HG02798 (cell line): ENCODE data around the gene CAPN11.
"Not testable (repeated sequence)": the region's sequence is repeated elsewhere in the genome, so short reads cannot be mapped to it uniquely, and the experiment has no call there.

ENCODE experiments used
- ATAC-seq: cut with Tn5 transposase; IDR thresholded peaks from one replicate; pipeline ENCODE4 v1.9.1; 2021; ENCODE audit warnings: mild to moderate bottlenecking; ENCODE audit not compliant: unreplicated experiment, poor library complexity

The CAPN11 gene

DNA sequence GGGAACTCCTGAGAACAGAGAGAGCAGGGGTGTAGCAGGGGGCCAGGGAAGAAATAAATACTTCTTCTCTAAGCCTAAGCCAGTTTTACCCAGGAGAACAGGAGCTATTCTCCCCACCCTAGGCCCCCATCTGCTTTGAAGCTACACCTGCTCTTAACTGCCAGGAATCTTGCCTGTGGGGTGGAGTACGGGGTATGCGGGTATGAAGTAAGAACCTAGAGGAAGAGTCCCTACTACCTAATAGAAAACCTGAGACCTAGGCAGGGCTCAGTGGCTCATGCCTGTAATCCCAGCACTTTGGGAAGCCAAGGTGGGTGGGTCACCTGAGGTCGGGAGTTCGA, 66.3 kb downstream of the CAPN11 start:
- no peak for ATAC-seq

DNA sequence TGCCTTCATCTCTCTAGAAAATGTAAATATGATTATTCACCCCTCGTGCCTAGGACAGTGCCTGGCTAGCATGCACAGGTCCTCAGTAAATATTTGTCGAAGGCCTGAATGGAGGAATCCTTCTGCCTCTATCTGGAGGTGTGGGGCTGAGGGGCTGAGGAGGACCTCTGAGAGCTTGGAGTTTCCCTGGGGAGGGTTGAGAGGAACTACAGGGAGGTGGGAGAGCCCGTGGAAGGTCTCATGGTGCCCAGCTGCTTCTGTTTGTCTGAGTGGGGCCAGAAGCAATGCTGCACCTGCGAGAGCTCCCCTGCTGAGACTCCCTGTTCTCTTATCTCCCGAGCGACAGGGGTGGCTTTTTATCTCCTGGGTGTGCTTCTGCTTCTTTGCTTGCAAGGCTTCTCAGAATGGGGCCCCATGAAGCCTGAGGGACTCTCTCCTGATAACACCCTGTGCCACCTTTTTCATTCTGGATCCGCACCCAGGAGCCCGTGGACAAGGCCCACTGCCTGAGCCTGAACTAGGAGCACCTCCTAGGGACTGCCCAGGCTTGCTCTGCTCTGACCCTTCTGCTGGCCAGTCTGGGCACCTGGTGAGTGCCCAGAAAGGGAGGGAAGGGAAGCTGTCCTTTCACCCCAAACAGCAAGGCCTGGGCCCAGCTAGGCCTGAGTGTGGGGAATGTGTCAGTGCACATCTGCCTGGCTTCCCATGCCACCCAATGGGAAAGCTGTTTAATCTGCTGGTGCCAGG, 67.1 kb downstream of the CAPN11 start:
- ATAC-seq = no peak

DNA sequence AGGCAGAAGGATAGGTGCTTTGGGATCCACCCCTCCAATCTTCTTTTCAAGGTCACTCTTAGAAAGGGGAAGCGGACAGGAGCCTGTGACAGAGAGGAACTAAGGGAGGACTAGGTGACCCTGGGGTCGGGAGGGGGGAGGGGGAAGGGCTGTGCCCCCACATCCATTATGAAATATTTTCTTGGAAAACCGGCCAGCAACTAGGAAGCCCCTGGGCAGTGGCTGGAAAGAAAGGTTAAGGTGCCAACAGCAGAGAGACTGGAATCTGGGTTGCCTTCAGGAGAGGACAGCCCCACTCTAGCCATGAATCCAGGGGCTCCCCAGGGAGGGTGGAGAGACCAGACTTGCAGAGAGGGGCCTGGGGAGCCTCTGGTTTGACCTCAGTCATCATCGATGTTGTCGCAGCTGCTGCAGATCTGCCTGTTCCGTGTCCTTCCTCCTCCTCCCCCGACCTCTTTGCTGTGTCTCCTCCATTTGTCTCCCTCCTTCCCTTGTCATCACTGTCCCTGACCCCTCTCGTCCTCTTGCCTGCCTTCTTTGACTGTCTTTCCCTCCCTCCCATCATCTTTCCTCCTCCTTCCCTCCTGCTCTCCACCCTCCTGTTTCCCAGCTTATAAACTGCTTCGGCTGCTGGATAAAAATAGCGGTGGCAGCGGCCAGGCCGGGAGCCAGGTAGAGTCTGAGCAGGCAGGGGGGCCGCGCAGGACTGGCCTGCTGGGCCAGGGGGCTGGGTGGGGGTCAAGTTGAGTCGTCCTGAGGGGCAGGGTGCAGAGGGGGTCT, 67.9 kb downstream of the CAPN11 start:
- no peak for ATAC-seq

DNA sequence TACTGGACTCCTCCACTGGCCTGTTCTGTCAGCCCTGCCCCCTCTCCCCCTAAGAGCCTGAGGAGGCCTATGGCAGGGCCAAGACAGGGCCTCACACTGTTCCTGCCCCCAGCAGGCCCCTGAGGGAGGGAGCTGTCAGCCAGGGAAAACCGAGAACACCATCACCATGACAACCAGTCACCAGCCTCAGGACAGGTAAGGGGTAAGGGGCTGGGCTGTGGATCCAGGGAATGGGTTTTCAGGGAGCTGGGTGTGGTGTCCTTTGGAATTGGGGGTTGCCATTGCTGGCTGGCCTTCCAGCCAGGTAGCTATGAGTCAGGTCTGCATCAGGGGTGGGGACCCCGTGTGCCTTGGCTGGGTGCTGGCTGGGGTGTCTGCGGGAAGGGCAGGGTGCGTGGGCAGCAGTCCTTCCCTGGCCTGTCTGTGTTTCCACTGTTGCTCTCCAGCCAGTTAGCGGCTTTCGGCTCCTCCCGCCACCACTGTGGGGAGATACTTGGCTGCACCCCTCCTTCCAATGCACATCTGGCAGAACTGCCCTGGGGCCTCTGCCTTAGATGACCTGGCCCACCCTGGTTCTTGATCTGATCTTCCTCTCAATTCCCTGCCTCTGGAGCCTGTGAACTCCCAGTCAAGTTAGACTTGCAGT, 68.7 kb downstream of the CAPN11 start:
- no peak for ATAC-seq

DNA sequence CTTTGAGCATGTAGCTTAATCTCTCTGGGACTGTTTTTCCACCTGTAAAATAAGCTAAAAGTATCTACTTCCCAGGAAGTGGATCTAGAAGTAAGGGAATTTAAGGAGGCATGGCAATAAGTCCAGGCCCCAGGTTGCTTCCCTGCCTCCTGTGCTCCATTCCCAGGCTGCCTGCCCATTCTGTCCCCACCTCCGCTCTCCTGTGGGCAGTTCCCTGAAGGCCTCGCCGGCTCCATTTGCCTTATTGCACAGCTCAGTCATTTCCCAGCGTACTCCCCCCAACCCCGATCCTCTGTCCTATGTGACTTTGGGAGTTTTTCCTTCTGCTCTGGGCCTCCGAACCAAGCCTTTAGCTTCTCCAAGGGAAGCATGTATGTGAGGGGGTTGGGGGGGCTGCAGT, 69.4 kb downstream of the CAPN11 start:
- ATAC-seq = no peak

DNA sequence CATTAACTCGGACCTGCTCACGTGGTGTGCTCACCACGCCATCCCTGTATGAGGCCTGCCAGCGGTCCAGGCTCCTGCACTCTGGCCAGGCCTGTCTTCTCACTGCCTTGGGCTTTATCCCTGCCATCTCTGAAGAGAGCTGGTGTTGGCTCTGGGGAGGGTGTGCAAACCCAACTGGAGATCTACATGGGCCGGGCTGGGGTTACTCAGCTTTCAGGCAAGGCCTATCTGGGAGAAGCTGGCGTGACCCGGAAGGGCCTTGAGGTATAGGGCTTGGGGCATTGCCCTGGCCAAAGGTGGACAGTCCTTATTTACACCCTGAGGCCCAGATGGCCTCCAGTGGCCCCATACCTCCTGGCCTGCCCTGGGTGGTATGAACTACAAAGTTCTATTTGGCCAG, 69.8 kb downstream of the CAPN11 start:
- ATAC-seq = no peak

DNA sequence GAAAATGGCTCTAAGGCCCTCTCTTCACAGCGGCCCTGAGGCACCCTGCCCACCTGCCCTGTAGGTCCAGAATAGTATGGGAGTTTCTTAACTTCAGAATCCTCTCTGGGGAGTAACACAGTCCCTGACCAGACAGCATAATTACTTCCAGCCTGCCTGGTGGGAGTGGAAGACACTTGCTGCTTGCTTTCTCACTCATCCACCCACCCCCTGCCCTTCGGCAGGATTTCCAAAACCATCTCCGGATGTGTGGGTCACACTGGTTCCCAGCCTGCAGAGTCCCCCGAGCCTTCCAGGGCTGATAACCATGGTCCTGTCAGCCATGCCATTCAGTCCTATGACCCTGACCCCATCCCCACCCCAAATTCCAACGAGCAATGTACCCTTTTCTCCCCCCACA, 70.2 kb downstream of the CAPN11 start:
- ATAC-seq = no peak

DNA sequence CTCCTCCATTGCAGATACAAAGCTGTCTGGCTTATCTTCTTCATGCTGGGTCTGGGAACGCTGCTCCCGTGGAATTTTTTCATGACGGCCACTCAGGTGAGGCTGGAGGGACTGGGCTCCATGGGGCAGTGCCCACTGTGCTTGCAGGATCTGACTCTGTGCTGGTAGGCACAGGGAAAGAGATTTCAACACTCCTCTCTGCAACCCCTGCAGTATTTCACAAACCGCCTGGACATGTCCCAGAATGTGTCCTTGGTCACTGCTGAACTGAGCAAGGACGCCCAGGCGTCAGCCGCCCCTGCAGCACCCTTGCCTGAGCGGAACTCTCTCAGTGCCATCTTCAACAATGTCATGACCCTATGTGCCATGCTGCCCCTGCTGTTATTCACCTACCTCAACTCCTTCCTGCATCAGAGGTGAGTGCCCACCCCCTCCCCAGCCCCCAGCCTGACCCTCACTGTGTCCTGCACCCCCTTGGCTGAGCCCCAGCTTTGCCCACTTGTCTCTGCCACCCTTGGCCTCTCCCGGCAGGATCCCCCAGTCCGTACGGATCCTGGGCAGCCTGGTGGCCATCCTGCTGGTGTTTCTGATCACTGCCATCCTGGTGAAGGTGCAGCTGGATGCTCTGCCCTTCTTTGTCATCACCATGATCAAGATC, 70.9 kb downstream of the CAPN11 start:
- no peak for ATAC-seq

DNA sequence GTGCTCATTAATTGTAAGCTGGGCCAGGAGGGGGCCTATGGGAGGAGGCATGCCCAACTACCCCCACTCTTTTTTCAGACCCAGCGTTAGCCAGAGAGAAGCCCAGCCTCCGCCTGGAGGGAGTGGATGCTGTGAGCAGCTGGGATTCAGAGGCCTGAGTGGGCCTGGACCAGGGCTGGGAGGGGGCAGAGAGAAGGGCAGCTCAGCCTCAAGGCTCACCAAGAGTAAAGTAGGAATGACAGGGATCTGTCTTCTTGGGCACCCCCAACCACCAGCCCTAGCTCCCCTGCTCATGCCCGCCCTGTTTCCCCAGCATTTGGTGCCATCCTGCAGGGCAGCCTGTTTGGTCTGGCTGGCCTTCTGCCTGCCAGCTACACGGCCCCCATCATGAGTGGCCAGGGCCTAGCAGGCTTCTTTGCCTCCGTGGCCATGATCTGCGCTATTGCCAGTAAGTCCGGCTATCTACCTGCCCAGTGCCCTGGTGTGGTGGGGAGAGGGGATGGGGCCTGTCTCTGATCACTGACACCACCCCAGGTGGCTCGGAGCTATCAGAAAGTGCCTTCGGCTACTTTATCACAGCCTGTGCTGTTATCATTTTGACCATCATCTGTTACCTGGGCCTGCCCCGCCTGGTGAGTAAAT, 71.5 kb downstream of the CAPN11 start:
- no peak for ATAC-seq

DNA sequence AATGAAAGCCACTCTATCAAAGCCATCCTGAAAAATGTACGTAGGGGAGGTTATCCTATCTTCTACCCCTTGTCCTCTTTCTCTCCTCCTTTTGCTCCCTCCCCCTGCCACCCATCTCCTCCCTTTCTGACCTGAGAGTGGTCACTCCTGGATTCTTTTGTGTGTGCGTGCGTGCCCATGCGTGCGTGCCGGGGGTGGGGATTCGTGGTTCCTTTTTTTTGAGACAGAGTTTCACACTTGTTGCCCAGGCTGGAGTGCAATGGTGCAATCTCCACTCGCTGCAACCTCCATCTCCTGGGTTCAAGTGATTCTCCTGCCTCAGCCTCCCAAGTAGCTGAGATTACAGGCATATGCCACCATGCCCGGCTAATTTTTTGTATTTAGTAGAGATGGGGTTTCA, 72.8 kb downstream of the CAPN11 start:
- not testable (repeated sequence) for ATAC-seq

DNA sequence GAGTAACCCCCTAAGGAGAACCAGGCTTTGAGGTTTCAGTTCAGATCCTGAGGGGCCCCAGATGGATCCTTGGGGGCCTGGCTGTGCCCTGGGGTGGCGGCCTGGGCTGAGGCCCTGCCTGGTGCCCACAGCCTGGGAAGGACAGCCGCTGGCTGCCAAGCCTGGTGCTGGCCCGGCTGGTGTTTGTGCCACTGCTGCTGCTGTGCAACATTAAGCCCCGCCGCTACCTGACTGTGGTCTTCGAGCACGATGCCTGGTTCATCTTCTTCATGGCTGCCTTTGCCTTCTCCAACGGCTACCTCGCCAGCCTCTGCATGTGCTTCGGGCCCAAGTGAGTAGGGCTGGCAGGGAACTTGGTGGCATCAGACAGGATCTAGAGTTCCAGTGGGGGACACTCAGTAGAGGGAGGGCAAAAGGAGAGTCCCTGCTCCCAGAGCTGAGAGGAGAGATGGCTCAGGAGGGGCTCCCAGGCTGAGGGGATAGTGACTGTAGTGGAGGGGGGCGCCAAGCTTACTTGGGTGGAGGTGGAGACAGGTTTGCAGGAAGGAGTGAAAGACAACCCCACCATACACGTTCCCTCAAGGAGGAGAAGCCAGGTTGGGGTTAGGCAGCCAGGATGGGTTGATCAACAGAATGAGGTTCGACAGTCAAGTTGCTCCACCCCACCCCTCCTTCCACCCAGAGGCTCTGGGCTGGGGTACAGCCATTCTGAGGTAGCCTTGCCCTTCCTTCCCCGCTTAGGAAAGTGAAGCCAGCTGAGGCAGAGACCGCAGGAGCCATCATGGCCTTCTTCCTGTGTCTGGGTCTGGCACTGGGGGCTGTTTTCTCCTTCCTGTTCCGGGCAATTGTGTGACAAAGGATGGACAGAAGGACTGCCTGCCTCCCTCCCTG, 74.3 kb downstream of the CAPN11 start:
- ATAC-seq = no peak

DNA sequence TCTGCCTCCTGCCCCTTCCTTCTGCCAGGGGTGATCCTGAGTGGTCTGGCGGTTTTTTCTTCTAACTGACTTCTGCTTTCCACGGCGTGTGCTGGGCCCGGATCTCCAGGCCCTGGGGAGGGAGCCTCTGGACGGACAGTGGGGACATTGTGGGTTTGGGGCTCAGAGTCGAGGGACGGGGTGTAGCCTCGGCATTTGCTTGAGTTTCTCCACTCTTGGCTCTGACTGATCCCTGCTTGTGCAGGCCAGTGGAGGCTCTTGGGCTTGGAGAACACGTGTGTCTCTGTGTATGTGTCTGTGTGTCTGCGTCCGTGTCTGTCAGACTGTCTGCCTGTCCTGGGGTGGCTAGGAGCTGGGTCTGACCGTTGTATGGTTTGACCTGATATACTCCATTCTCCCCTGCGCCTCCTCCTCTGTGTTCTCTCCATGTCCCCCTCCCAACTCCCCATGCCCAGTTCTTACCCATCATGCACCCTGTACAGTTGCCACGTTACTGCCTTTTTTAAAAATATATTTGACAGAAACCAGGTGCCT, 75.0 kb downstream of the CAPN11 start:
- ATAC-seq = no peak
